CD14-positive monocyte (primary cell): ENCODE results near the gene SRD5A1. TPM values are rescaled to one million over a fixed set of nuclear protein-coding genes. Genes with fewer than 3 reads are reported as not detected.

ENCODE experiments used
- DNase-seq, 3 donors: peaks; one replicate each; pipeline ENCODE4 v3.0.0-alpha.2; 2011 to 2022
- H2AFZ ChIP-seq: 2 replicates; pipeline ENCODE4 v1.6.0; 2012; ENCODE audit warnings: mild to moderate bottlenecking, low read depth, low read length, inconsistent platforms; ENCODE audit not compliant: insufficient read depth, poor library complexity, severe bottlenecking
- H3K27ac ChIP-seq, 2 donors: 1 replicate in 1 of 2; 2 replicates in 1 of 2; pipeline ENCODE4 v1.5.1; 2012 to 2013; ENCODE audit warnings: low read length in 2 of 2, control low read depth in 1 of 2, inconsistent platforms in 1 of 2, low read depth in 1 of 2, mild to moderate bottlenecking in 1 of 2
- H3K27me3 ChIP-seq, 2 donors: one replicate each; pipeline versions ENCODE4 v1.6.0 to v1.6.1; 2011 to 2013; ENCODE audit warnings: low read length in 2 of 2; ENCODE audit not compliant: control insufficient read depth in 2 of 2, insufficient read depth in 2 of 2
- H3K36me3 ChIP-seq, 2 donors: replicated peaks in 1 of 2; 1 replicate in 1 of 2; 2 replicates in 1 of 2; pipeline versions ENCODE4 v1.5.1 to v1.6.1; 2012 to 2013; ENCODE audit warnings: low read length in 2 of 2, control low read depth in 1 of 2, inconsistent platforms in 1 of 2, mild to moderate bottlenecking in 1 of 2; ENCODE audit not compliant: insufficient read depth in 2 of 2, control insufficient read depth in 1 of 2
- H3K4me1 ChIP-seq, 2 donors: 1 replicate in 1 of 2; 2 replicates in 1 of 2; pipeline versions ENCODE4 v1.5.1 to v1.6.1; 2012 to 2013; ENCODE audit warnings: low read length in 2 of 2, control low read depth in 1 of 2, inconsistent platforms in 1 of 2, mild to moderate bottlenecking in 1 of 2, moderate library complexity in 1 of 2; ENCODE audit not compliant: insufficient read depth in 2 of 2, control insufficient read depth in 1 of 2
- H3K4me2 ChIP-seq: replicated peaks from 2 replicates; pipeline ENCODE3; 2012; ENCODE audit warnings: low read length, moderate library complexity, mild to moderate bottlenecking; ENCODE audit not compliant: poor library complexity, severe bottlenecking; ENCODE audit errors: extremely low read depth
- H3K4me3 ChIP-seq, 3 experiments: fragments of 200-600 bp in 1 of 3; sonication (generic) in 1 of 3; replicated peaks in 1 of 3; 1 replicate in 2 of 3; 2 replicates in 1 of 3; pipeline ENCODE4 v1.5.1; 2011 to 2013; ENCODE audit warnings: low read length in 3 of 3, mild to moderate bottlenecking in 3 of 3, control low read depth in 2 of 3, low read depth in 2 of 3, inconsistent platforms in 1 of 3, moderate library complexity in 1 of 3
- H3K79me2 ChIP-seq: 2 replicates; pipeline ENCODE4 v1.6.0; 2012; ENCODE audit warnings: mild to moderate bottlenecking, control low read depth, inconsistent platforms, low read length, moderate library complexity; ENCODE audit not compliant: insufficient read depth
- H3K9ac ChIP-seq: 2 replicates; pipeline ENCODE4 v1.6.0; 2017; ENCODE audit warnings: low read length, mild to moderate bottlenecking; ENCODE audit not compliant: insufficient read depth, poor library complexity, severe bottlenecking
- H3K9me3 ChIP-seq, 2 donors: replicated peaks in 1 of 2; 1 replicate in 1 of 2; 2 replicates in 1 of 2; pipeline versions ENCODE4 v1.5.1 to v1.6.1; 2012 to 2013; ENCODE audit warnings: low read length in 2 of 2, control low read depth in 1 of 2; ENCODE audit not compliant: control insufficient read depth in 1 of 2, insufficient read depth in 1 of 2
- H4K20me1 ChIP-seq: 2 replicates; pipeline ENCODE4 v1.6.0; 2012; ENCODE audit warnings: mild to moderate bottlenecking, low read length, control low read depth, moderate library complexity; ENCODE audit not compliant: insufficient read depth
- H3K27ac Mint-ChIP-seq, 7 donors: one replicate each; pipeline ENCODE4 v1.8.0; 2020; ENCODE audit warnings: mild to moderate bottlenecking in 7 of 7, mixed read lengths in 7 of 7, moderate library complexity in 6 of 7, inconsistent platforms in 2 of 7
- H3K27me3 Mint-ChIP-seq, 3 donors: one replicate each; pipeline ENCODE4 v1.8.0; 2021 to 2022; ENCODE audit warnings: low read depth in 3 of 3, mild to moderate bottlenecking in 3 of 3, mixed read lengths in 3 of 3, moderate library complexity in 3 of 3, inconsistent platforms in 1 of 3
- H3K36me3 Mint-ChIP-seq, 2 donors: one replicate each; pipeline ENCODE4 v1.8.0; 2020; ENCODE audit warnings: mixed read lengths in 2 of 2, inconsistent platforms in 1 of 2, mild to moderate bottlenecking in 1 of 2
- H3K4me1 Mint-ChIP-seq: one replicate; pipeline ENCODE4 v1.8.0; 2020; ENCODE audit warnings: mild to moderate bottlenecking, mixed read lengths
- H3K4me3 Mint-ChIP-seq, 2 donors: one replicate each; pipeline ENCODE4 v1.8.0; 2020; ENCODE audit warnings: mild to moderate bottlenecking in 2 of 2, mixed read lengths in 2 of 2, moderate library complexity in 1 of 2
- H3K9me3 Mint-ChIP-seq, 7 donors: one replicate each; pipeline ENCODE4 v1.8.0; 2020 to 2022; ENCODE audit warnings: mixed read lengths in 7 of 7, mild to moderate bottlenecking in 6 of 7, moderate library complexity in 6 of 7, inconsistent platforms in 2 of 7
- CTCF ChIP-seq: fragments of 200-600 bp; IDR thresholded peaks from one replicate; pipeline ENCODE4 v1.8.0; 2022; ENCODE audit warnings: antibody characterized with exemption, mild to moderate bottlenecking
- WGBS: methylation state at CpG from one replicate; pipeline ENCODE4 v1.1.5; 2013; ENCODE audit warnings: missing lambda C conversion rate; ENCODE audit not compliant: insufficient coverage; 5-methylcytosine and 5-hydroxymethylcytosine counted together
- intact Hi-C, 2 donors: fragments of 100-400 bp; cut with micrococcal nuclease; formaldehyde crosslinking; loops; one replicate each; pipeline versions ENCODE4 v1.15.0 to v1.15.1; 2023
- polyA plus RNA-seq, 3 donors: library from polyadenylated mRNA; depleted of rRNA in 1 of 3; unstranded in 2 of 3; stranded (reverse) in 1 of 3; fragments of 300-500 nt in 2 of 3; fragments of >200 nt in 1 of 3; fragmentation: Illumina TruSeq in 2 of 3; gene quantifications; 1 replicate in 2 of 3; 2 replicates in 1 of 3; pipeline ENCODE4 v1.2.3, GENCODE V29; 2012 to 2021

SRD5A1 gene
- polyA plus RNA-seq, 3 donors, result 21.2 to 34.7 (median 26.0) TPM

GRCh38 chr5:6633469-6634245, 417 bp downstream of the SRD5A1 start:
- peak overlapping the region; percentile 95 for H3K4me2 ChIP-seq
- peak overlapping the region; percentile 90 for H3K9ac ChIP-seq
- Mint-ChIP-seq H3K27me3 (peaks cover 1 to 8% (median 1%) of the 10 kb centered on the region in 3 donors), H3K36me3 (peaks cover 47 to 48% of the 10 kb centered on the region in 2 donors), H3K4me1 (peaks cover 61% of the 10 kb centered on the region), H3K4me3 (peak overlapping the region; percentile 86 to 98), H3K27ac (peak overlapping the region; percentile 54 to 99 (median 86)), H3K9me3 (no peaks in the 10 kb centered on the region)
- H3K4me1 ChIP-seq, result peaks cover 31 to 48% of the 10 kb centered on the region in 2 donors
- under 1% methylated on average over 59 of the region's 75 CpGs for WGBS
- H4K20me1 ChIP-seq, result peaks cover 85% of the 10 kb centered on the region
- peaks cover 90% of the 10 kb centered on the region for H3K79me2 ChIP-seq
- DNase-seq, result peak in 2 of 3 donors; percentile 14 to 38
- TF ChIP-seq CTCF, result no peak
- no peaks in the 10 kb centered on the region for H3K27me3 ChIP-seq
- peak overlapping the region; percentile 88 for H2AFZ ChIP-seq
- peak overlapping the region; percentile 84 to 94 (median 84) for H3K4me3 ChIP-seq
- peak overlapping the region; percentile 58 to 94 for H3K27ac ChIP-seq
- no peaks in the 10 kb centered on the region for H3K9me3 ChIP-seq
- intact Hi-C loops, result loop anchor here (2.0 to 10.0 kb wide), 5 partner anchors 79 to 1231 kb away; partner anchors contain the start of genes ICE1 (in 2 of the 2), TENT4A (in 2 of the 2), FASTKD3 (in 1 of the 2) and MTRR (in 1 of the 2)
- peaks cover 23 to 49% of the 10 kb centered on the region in 2 donors for H3K36me3 ChIP-seq

- Histone ChIP-seq H2AFZ (peak overlapping the region; percentile 88), H3K27ac (peak overlapping the region in 1 of 2 donors; percentile 94), H3K27me3 (no peaks in the 10 kb centered on the region), H3K4me3 (peak overlapping the region; percentile 84 to 94 (median 84)), H3K4me1 (peaks cover 31 to 49% of the 10 kb centered on the region in 2 donors), H3K4me2 (peak overlapping the region; percentile 95), H3K9me3 (no peaks in the 10 kb centered on the region), H4K20me1 (peaks cover 84% of the 10 kb centered on the region), H3K79me2 (peaks cover 90% of the 10 kb centered on the region), H3K9ac (peak overlapping the region; percentile 90), H3K36me3 (peaks cover 17 to 42% of the 10 kb centered on the region in 2 donors)
- Mint-ChIP-seq H3K36me3 (peaks cover 43 to 44% of the 10 kb centered on the region in 2 donors), H3K27me3 (peaks cover 1 to 8% (median 2%) of the 10 kb centered on the region in 3 donors), H3K4me3 (peak overlapping the region; percentile 86 to 90), H3K27ac (peak overlapping the region; percentile 13 to 94 (median 80)), H3K4me1 (peaks cover 63% of the 10 kb centered on the region), H3K9me3 (no peaks in the 10 kb centered on the region)
- TF ChIP-seq CTCF, result no peak
- 0% methylated on average over 4 of the region's 6 CpGs for WGBS
- DNase-seq, result peak; percentile 28 to 36 (median 33)
- intact Hi-C loops, result loop anchor here (5.0 to 10.0 kb wide), 4 partner anchors 110 to 1230 kb away; partner anchors contain the start of genes ICE1 (in 2 of the 2), FASTKD3 (in 1 of the 2) and MTRR (in 1 of the 2)
These were observed 1.1 kb downstream of the SRD5A1 start for GRCh38 chr5:6634306-6634705.
